ENCODE measurements around the gene NUDT3. TPM values are rescaled to one million over a fixed set of nuclear protein-coding genes. Genes with fewer than 3 reads are reported as not detected.

NUDT3 gene
- total and polyA plus RNA-seq, 2 experiments from 2014 or later, result 12.1 to 31.1 TPM

GRCh38 chr6:34338377-34338776, 54.1 kb downstream of the NUDT3 start:
- Mint-ChIP-seq H3K4me3 (no peak overlapping the region), H3K4me1 (peaks cover 19% of the 10 kb centered on the region), H3K27ac (no peak overlapping the region), H3K36me3 (ENCODE audit: low read depth) (peaks cover 4% of the 10 kb centered on the region; the same call in 2 of the 3 replicates), H3K9me3 (no peaks in the 10 kb centered on the region), H3K27me3 (ENCODE audit: insufficient read depth, low read depth, poor library complexity) (no peaks in the 10 kb centered on the region)
- Histone ChIP-seq H3K4me1 (ENCODE audit: insufficient read depth) (peaks cover 7% of the 10 kb centered on the region; the same call in 1 of the 2 replicates), H3K4me2 (no peak overlapping the region), H3F3A (replicated peaks; ENCODE audit: low read depth) (no peaks in the 10 kb centered on the region), H3K27ac (ENCODE audit: low read depth) (no peak overlapping the region), H2AFZ (no peak overlapping the region), H3K27me3 (ENCODE audit: insufficient read depth) (no peaks in the 10 kb centered on the region), H4K20me1 (replicated peaks; ENCODE audit: insufficient read depth) (no peaks in the 10 kb centered on the region; the same call in none of the 2 replicates), H3K9me2 (ENCODE audit: insufficient read depth) (no peaks in the 10 kb centered on the region), H3K36me3 (ENCODE audit: insufficient read depth) (no peaks in the 10 kb centered on the region), H3K4me3 (no peak overlapping the region), H3K79me2 (replicated peaks; ENCODE audit: insufficient read depth) (peaks cover 23% of the 10 kb centered on the region)
- TF ChIP-seq STAT1 (IDR thresholded peaks at IDR 0.05; ENCODE audit: unreplicated experiment) (no peak), REST (IDR thresholded peaks at IDR 0.05; ENCODE audit: unreplicated experiment) (no peak), EZH2phosphoT487 (IDR thresholded peaks at IDR 0.05; ENCODE audit: unreplicated experiment) (no peak)
- ATAC-seq, result no peak
- no peak for DNase-seq (ENCODE audit: low spot score)

GRCh38 chr6:34334796-34335416, 57.6 kb downstream of the NUDT3 start:
- H3K9me2 ChIP-seq (ENCODE audit: insufficient read depth), result no peaks in the 10 kb centered on the region
- no peaks in the 10 kb centered on the region for H3K36me3 ChIP-seq (ENCODE audit: insufficient read depth)
- no peak overlapping the region for H3K4me2 ChIP-seq
- H3K27ac ChIP-seq (ENCODE audit: low read depth), result no peak overlapping the region
- no peaks in the 10 kb centered on the region for H3K9me3 Mint-ChIP-seq
- peaks cover 14% of the 10 kb centered on the region for H3K36me3 Mint-ChIP-seq (ENCODE audit: low read depth)
- TF ChIP-seq POLR2AphosphoS5 (IDR thresholded peaks at IDR 0.05; ENCODE audit: low read depth) (no peak), STAT1 (IDR thresholded peaks at IDR 0.05; ENCODE audit: unreplicated experiment) (no peak), NANOG (IDR thresholded peaks at IDR 0.05; ENCODE audit: borderline replicate concordance) (no peak)
- H2AFZ ChIP-seq, result no peak overlapping the region
- no peaks in the 10 kb centered on the region for H3K27me3 Mint-ChIP-seq (ENCODE audit: insufficient read depth, low read depth, poor library complexity)
- H3K4me3 ChIP-seq, result no peak overlapping the region
- H4K20me1 ChIP-seq (replicated peaks; ENCODE audit: insufficient read depth), result peaks cover 6% of the 10 kb centered on the region
- H3K4me1 Mint-ChIP-seq, result peaks cover 17% of the 10 kb centered on the region
- peaks cover 17% of the 10 kb centered on the region for H3K79me2 ChIP-seq (replicated peaks; ENCODE audit: insufficient read depth)
- H3K27ac Mint-ChIP-seq, result no peak overlapping the region
- H3K4me1 ChIP-seq (ENCODE audit: insufficient read depth), result peaks cover 7% of the 10 kb centered on the region; the same call in 1 of the 2 replicates
- DNase-seq (ENCODE audit: low spot score), result no peak
- no peaks in the 10 kb centered on the region for H3K27me3 ChIP-seq (ENCODE audit: insufficient read depth)
- H3K4me3 Mint-ChIP-seq, result no peak overlapping the region
- no peak for ATAC-seq
- H3F3A ChIP-seq (replicated peaks; ENCODE audit: low read depth), result no peaks in the 10 kb centered on the region

GRCh38 chr6:34333858-34334257, 58.6 kb downstream of the NUDT3 start:
- DNase-seq (ENCODE audit: low spot score), result no peak
- no peak overlapping the region for H3K4me2 ChIP-seq
- H3K27ac ChIP-seq (ENCODE audit: low read depth), result no peak overlapping the region
- TF ChIP-seq ETS1 (IDR thresholded peaks at IDR 0.05) (no peak), JUNB (IDR thresholded peaks at IDR 0.05; ENCODE audit: unreplicated experiment) (no peak), ZNF331 (CRISPR knock-in tag; IDR thresholded peaks at IDR 0.05; ENCODE audit: low read depth) (no peak), NANOG (IDR thresholded peaks at IDR 0.05; ENCODE audit: borderline replicate concordance) (no peak), CREB1 (CRISPR knock-in tag; IDR thresholded peaks at IDR 0.05; ENCODE audit: low read depth) (no peak), CTCF (conservative IDR thresholded peaks at IDR 0.05; ENCODE audit: low read depth in 2 of 2) (no peak), STAT1 (IDR thresholded peaks at IDR 0.05; ENCODE audit: unreplicated experiment) (no peak), ZNF114 (CRISPR knock-in tag; IDR thresholded peaks at IDR 0.05) (no peak)

More at GRCh38 chr6:34333858-34334257, 58.6 kb downstream of the NUDT3 start:
- Histone ChIP-seq H3K9me2 (ENCODE audit: insufficient read depth) (no peaks in the 10 kb centered on the region), H3K27me3 (ENCODE audit: insufficient read depth) (no peaks in the 10 kb centered on the region), H2AFZ (no peak overlapping the region), H3K4me1 (ENCODE audit: insufficient read depth) (peaks cover 3% of the 10 kb centered on the region; the same call in 1 of the 2 replicates), H4K20me1 (replicated peaks; ENCODE audit: insufficient read depth) (peaks cover 7% of the 10 kb centered on the region), H3F3A (replicated peaks; ENCODE audit: low read depth) (no peaks in the 10 kb centered on the region), H3K4me3 (no peak overlapping the region), H3K36me3 (ENCODE audit: insufficient read depth) (no peaks in the 10 kb centered on the region), H3K79me2 (replicated peaks; ENCODE audit: insufficient read depth) (peaks cover 20% of the 10 kb centered on the region)
- Mint-ChIP-seq H3K4me3 (no peak overlapping the region), H3K27me3 (ENCODE audit: insufficient read depth, low read depth, poor library complexity) (peaks cover 1% of the 10 kb centered on the region), H3K27ac (no peak overlapping the region), H3K36me3 (ENCODE audit: low read depth) (peaks cover 16% of the 10 kb centered on the region), H3K4me1 (peaks cover 16% of the 10 kb centered on the region), H3K9me3 (no peaks in the 10 kb centered on the region)
- no peak for ATAC-seq
